ENCODE measurements around the gene RGS9. TPM values are rescaled to one million over a fixed set of nuclear protein-coding genes. Genes with fewer than 3 reads are reported as not detected.
A peak's percentile ranks its signal among the peaks of the same experiment; 100 is the strongest.

The RGS9 gene
- total RNA-seq, 1 donor from 2014 or later = 7.9 TPM

DNA sequence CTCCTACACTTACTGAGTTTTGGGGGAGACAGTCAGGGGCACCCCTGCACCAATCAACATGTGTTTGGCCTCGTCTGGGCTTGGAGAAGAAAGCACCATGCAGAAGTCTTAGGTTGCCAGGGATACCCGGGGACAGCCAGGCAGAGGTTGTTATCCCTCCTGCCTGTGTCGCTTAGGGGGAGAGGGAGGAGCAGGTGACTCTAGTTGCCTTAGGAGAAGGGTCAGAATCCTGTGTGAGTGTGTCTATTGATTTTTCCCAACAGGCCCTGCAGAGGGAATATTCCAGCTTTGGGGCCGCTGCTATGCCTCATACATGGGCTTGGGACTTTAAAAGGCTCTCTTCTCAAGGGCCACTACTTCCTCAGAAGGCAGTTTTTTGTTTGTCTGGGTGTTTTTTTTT is 89.1 kb downstream of the RGS9 start:
- intact Hi-C loops (cut with DNase I) = no loop called here
- H3K4me3 ChIP-seq = no peak overlapping the region
- TF ChIP-seq, protein P1, sequence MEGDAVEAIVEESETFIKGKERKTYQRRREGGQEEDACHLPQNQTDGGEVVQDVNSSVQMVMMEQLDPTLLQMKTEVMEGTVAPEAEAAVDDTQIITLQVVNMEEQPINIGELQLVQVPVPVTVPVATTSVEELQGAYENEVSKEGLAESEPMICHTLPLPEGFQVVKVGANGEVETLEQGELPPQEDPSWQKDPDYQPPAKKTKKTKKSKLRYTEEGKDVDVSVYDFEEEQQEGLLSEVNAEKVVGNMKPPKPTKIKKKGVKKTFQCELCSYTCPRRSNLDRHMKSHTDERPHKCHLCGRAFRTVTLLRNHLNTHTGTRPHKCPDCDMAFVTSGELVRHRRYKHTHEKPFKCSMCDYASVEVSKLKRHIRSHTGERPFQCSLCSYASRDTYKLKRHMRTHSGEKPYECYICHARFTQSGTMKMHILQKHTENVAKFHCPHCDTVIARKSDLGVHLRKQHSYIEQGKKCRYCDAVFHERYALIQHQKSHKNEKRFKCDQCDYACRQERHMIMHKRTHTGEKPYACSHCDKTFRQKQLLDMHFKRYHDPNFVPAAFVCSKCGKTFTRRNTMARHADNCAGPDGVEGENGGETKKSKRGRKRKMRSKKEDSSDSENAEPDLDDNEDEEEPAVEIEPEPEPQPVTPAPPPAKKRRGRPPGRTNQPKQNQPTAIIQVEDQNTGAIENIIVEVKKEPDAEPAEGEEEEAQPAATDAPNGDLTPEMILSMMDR (IDR thresholded peaks at IDR 0.05) = no peak
- H3K9me3 ChIP-seq = no peaks in the 10 kb centered on the region
- no peak for DNase-seq
- peaks cover 18% of the 10 kb centered on the region for H3K4me1 ChIP-seq
- no peak for ATAC-seq
- H3K36me3 ChIP-seq = no peaks in the 10 kb centered on the region
- no peaks in the 10 kb centered on the region for H3K27me3 ChIP-seq (ENCODE audit: low read depth)
- H3K27ac ChIP-seq = no peak overlapping the region

DNA sequence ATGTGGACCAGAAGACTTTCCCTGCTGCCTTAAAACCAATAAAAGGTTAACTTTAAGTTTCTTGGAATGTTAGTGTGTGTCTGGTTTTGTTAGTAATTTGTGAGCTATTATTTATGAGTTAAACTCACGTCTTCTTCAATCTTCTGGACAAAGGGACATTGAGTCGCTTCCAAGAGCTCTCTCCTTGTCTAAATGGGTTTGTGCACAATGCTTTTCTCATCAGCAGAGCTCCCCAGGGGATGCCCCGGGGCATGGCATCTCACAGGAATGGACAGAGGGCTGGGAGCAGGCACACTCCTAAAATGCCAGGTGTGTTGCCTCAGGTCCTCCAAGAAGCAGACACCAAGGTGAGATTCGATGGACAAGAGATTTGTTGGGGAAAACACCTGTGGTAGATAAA is 90.5 kb downstream of the RGS9 start:
- Histone ChIP-seq H3K27ac (no peak overlapping the region), H3K4me3 (no peak overlapping the region), H3K9me3 (no peaks in the 10 kb centered on the region), H3K36me3 (no peaks in the 10 kb centered on the region), H3K27me3 (ENCODE audit: low read depth) (no peaks in the 10 kb centered on the region), H3K4me1 (peaks cover 18% of the 10 kb centered on the region)
- no peak for ATAC-seq
- TF ChIP-seq, protein P1 (IDR thresholded peaks at IDR 0.05) = no peak
- no peak for DNase-seq
- intact Hi-C loops (cut with DNase I) = no loop called here

DNA sequence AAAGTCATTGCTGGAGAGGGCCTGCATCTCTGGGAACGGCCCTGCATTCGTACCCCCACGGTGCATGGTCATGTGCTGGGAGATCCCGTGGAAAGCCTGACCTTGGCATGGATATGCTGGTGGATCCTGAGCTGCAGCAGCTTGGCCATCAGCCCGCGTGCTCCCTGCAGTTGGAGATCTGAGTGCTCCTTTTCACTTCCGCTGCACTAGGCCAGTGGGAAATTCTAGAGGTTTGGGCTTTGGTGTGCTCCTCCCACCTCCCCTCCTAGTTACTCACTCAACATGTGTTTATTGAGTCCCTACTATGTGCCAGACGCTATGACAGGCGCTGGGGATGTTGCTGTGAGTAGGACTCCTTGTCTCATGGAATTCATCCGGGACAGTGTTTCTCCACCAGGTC is 91.1 kb downstream of the RGS9 start:
- peak overlapping the region; percentile 4 for H3K27ac ChIP-seq

DNA sequence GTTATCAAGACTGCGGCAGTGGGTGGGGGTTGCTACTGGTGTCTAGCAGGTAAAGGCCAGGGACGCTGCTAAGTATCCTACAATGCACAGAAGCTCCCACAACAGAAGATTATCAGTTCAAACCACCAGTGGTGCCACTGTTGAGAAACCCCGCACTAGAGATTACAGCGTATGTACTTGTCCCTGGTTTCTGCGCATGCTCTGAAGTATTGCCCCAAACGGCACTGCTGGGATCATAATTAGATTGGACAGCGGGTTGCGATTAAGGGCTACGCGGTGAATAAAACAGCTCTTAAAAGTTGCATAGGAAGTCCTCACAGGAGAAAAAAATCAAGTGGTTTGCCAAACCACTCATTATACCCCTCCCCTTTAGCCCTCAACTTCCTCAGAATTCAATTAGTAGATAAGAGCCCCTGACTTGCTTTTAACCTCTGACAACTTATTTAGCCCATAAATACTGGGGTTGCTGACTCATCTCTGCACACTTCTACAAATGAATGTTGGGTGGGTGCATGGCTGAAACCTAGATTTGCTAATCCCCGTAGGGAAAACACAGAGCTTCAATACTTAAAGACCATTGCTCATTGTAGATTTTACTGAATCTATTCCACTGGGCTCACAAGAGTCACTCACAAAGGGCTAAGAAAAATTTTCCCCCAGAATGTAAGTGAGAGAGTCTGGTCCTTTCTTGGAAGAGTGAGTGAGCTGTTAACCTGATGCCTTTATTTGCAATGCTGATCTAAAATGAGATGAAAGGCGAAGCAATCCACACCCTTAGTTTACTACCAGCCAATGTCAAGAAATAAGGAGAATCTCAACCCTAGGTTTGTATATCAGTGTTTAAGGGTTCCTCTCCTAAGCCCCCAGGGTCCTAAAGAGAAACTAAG is 91.8 kb downstream of the RGS9 start:
- ATAC-seq = peak; percentile 68 to 76

More for the DNA sequence above, 91.1 kb downstream of the RGS9 start:
- peaks cover 4% of the 10 kb centered on the region for H3K27me3 ChIP-seq (ENCODE audit: low read depth)
- DNase-seq (no peak), ATAC-seq (peak in 1 of 2 donors; percentile 3)
- H3K9me3 ChIP-seq = no peaks in the 10 kb centered on the region
- peaks cover 18% of the 10 kb centered on the region for H3K4me1 ChIP-seq
- intact Hi-C loops (cut with DNase I) = no loop called here
- TF ChIP-seq, protein P1 (IDR thresholded peaks at IDR 0.05) = no peak
- H3K36me3 ChIP-seq = no peaks in the 10 kb centered on the region
- H3K4me3 ChIP-seq = no peak overlapping the region

DNA sequence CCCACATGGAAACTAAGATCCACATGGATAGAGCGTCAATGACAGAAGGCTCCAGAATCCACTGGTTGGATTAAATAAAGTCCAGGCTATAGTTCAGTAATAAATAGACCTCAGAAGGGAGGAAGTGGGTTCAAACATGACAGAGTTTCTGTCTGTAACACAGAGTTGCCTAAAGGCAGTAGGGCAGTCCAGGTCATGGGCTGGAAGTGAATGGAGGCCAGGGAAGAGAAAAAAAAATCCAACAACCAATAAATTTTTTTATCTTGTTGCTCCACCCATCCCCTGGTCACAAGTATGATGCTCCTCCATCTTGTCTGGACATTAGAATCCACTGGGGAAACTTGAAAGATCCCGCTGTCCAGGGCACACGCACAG is 92.4 kb downstream of the RGS9 start:
- no peak for ATAC-seq
- H3K36me3 ChIP-seq = no peaks in the 10 kb centered on the region
- TF ChIP-seq, protein P1 (IDR thresholded peaks at IDR 0.05) = no peak
- no peak overlapping the region for H3K4me3 ChIP-seq
- H3K27me3 ChIP-seq (ENCODE audit: low read depth) = peaks cover 4% of the 10 kb centered on the region
- no peak overlapping the region for H3K27ac ChIP-seq
- no peak for DNase-seq
- no peaks in the 10 kb centered on the region for H3K9me3 ChIP-seq
- H3K4me1 ChIP-seq = peaks cover 18% of the 10 kb centered on the region
- intact Hi-C loops (cut with DNase I) = no loop called here

More for the DNA sequence above, 91.8 kb downstream of the RGS9 start:
- no peak for DNase-seq
- Histone ChIP-seq H3K36me3 (no peaks in the 10 kb centered on the region), H3K9me3 (no peaks in the 10 kb centered on the region), H3K4me1 (peaks cover 18% of the 10 kb centered on the region), H3K27me3 (ENCODE audit: low read depth) (peaks cover 4% of the 10 kb centered on the region), H3K4me3 (peak overlapping the region; percentile 23), H3K27ac (peak overlapping the region; percentile 4)
- intact Hi-C loops (cut with DNase I) = no loop called here
- TF ChIP-seq, protein P1 (IDR thresholded peaks at IDR 0.05) = no peak

Measured in lower lobe of right lung (tissue), 2 donors.